Ishikawa (cell line): ENCODE measurements around the gene TJP2.

ENCODE experiments used
- EP300 ChIP-seq: IDR thresholded peaks from 2 replicates; pipeline ENCODE4 v1.6.1; 2012; ENCODE audit warnings: borderline replicate concordance
- TCF12 ChIP-seq: IDR thresholded peaks from 2 replicates; pipeline ENCODE4 v1.6.1; 2012; ENCODE audit warnings: low read depth

DNA sequence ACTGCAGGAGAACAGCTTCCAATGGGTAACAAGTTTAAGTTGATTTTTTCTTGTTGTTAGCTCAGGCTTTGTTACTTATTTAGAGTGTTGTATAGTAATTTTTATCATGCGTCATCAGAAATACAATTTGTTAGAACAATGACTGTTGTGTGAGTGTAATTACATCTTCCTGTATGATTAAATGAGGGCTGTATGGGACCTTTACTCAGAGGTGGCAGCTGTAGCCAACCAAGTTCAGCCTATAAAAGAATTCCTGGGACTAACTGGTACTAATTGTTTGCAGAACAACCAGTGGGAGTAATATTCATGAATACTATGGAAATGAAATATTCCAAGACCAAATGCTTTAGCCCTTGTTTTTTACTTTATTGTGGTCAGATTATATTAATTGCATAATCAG is 30.8 kb upstream of the TJP2 start:
- TF ChIP-seq EP300 (no peak), TCF12 (no peak)
